Natural killer cell (primary cell): ENCODE data around the gene SKIL. TPM values are rescaled to one million over a fixed set of nuclear protein-coding genes. Genes with fewer than 3 reads are reported as not detected.
"Not testable (repeated sequence)": the region's sequence is repeated elsewhere in the genome, so short reads cannot be mapped to it uniquely, and the experiment has no call there.

Source experiments
- ATAC-seq, 3 donors: fragments of 150-1000 bp in 2 of 3; fragments of 200-7000 bp in 1 of 3; cut with Tn5 transposase; 1 replicate in 1 of 3; 2 replicates in 2 of 3; pipeline ENCODE4 v1.10.0; 2021; ENCODE audit warnings: mild to moderate bottlenecking in 2 of 3, moderate library complexity in 2 of 3
- DNase-seq, 2 donors: peaks; one replicate each; pipeline versions ENCODE4 v3.0.0 to v3.0.0-alpha.2; 2013 to 2021; ENCODE audit warnings: mixed read lengths in 1 of 2
- H3K27ac ChIP-seq: one replicate; pipeline ENCODE4 v1.5.1; 2013; ENCODE audit warnings: mild to moderate bottlenecking, low read length
- H3K27me3 ChIP-seq: one replicate; pipeline ENCODE4 v1.6.1; 2013; ENCODE audit warnings: low read length; ENCODE audit not compliant: control insufficient read depth, insufficient read depth
- H3K36me3 ChIP-seq: one replicate; pipeline ENCODE4 v1.6.1; 2013; ENCODE audit warnings: low read length; ENCODE audit not compliant: control insufficient read depth, insufficient read depth
- H3K4me1 ChIP-seq: one replicate; pipeline ENCODE4 v1.6.1; 2013; ENCODE audit warnings: low read length; ENCODE audit not compliant: control insufficient read depth, insufficient read depth
- H3K4me3 ChIP-seq: one replicate; pipeline ENCODE4 v1.5.1; 2013; ENCODE audit warnings: low read length
- H3K9me3 ChIP-seq: one replicate; pipeline ENCODE4 v1.6.1; 2013; ENCODE audit warnings: low read length; ENCODE audit not compliant: control insufficient read depth, insufficient read depth
- H3K27ac Mint-ChIP-seq, 2 donors: one replicate each; pipeline ENCODE4 v1.8.0; 2022; ENCODE audit warnings: mild to moderate bottlenecking in 2 of 2, mixed read lengths in 2 of 2, moderate library complexity in 1 of 2
- H3K27me3 Mint-ChIP-seq, 2 donors: one replicate each; pipeline ENCODE4 v1.8.0; 2022; ENCODE audit warnings: low read depth in 2 of 2, mixed read lengths in 2 of 2
- H3K36me3 Mint-ChIP-seq: one replicate; pipeline ENCODE4 v1.8.0; 2022; ENCODE audit warnings: mixed read lengths
- H3K4me1 Mint-ChIP-seq, 2 donors: one replicate each; pipeline ENCODE4 v1.8.0; 2022; ENCODE audit warnings: mixed read lengths in 2 of 2
- H3K4me3 Mint-ChIP-seq: one replicate; pipeline ENCODE4 v1.8.0; 2022; ENCODE audit warnings: mild to moderate bottlenecking, moderate library complexity, mixed read lengths
- H3K9me3 Mint-ChIP-seq, 2 donors: one replicate each; pipeline ENCODE4 v1.8.0; 2022; ENCODE audit warnings: mixed read lengths in 2 of 2
- CTCF ChIP-seq: fragments of 200-600 bp; IDR thresholded peaks from one replicate; pipeline ENCODE4 v1.8.0; 2022; ENCODE audit warnings: antibody characterized with exemption
- WGBS: methylation state at CpG from one replicate; pipeline ENCODE4 v1.1.7; 2013; ENCODE audit warnings: missing lambda C conversion rate; ENCODE audit not compliant: insufficient coverage; 5-methylcytosine and 5-hydroxymethylcytosine counted together
- intact Hi-C: fragments of 100-400 bp; cut with micrococcal nuclease; formaldehyde crosslinking; loops from one replicate; pipeline ENCODE4 v1.14.2; 2022
- total RNA-seq, 4 donors: library from RNA; stranded (reverse); fragments of 120-200 nt in 1 of 4; gene quantifications; one replicate each; pipeline versions ENCODE4 v1.2.3 to v1.2.4, GENCODE V29; 2013 to 2022

SKIL gene
- total RNA-seq, 3 donors from 2014 or later (not counting 1 experiment from before 2014, with no cell fraction given), result 85.5 to 156 (median 96.3) TPM

GRCh38 chr3:170343859-170344258 is 13.7 kb upstream of the SKIL start:
- intact Hi-C loops, H3K27me3 Mint-ChIP-seq, DNase-seq, H3K9me3 ChIP-seq, H3K4me1 ChIP-seq, H3K4me3 Mint-ChIP-seq, H3K27me3 ChIP-seq, H3K4me3 ChIP-seq, ATAC-seq, H3K36me3 Mint-ChIP-seq, H3K9me3 Mint-ChIP-seq, H3K4me1 Mint-ChIP-seq, H3K27ac Mint-ChIP-seq, H3K36me3 ChIP-seq, H3K27ac ChIP-seq: not testable (repeated sequence)
- WGBS, result 87% methylated on average over 6 of the region's 6 CpGs

GRCh38 chr3:170344971-170345370 is 12.5 kb upstream of the SKIL start:
- no peak overlapping the region for H3K27ac Mint-ChIP-seq
- H3K9me3 ChIP-seq, result no peaks in the 10 kb centered on the region
- H3K27me3 ChIP-seq, result no peaks in the 10 kb centered on the region
- no peaks in the 10 kb centered on the region for H3K36me3 ChIP-seq
- TF ChIP-seq CTCF, result no peak
- no peak overlapping the region for H3K4me3 Mint-ChIP-seq
- H3K4me3 ChIP-seq, result no peak overlapping the region
- H3K27ac ChIP-seq, result no peak overlapping the region
- no peaks in the 10 kb centered on the region for H3K9me3 Mint-ChIP-seq
- no peaks in the 10 kb centered on the region for H3K4me1 Mint-ChIP-seq
- H3K4me1 ChIP-seq, result no peaks in the 10 kb centered on the region
- H3K27me3 Mint-ChIP-seq, result no peaks in the 10 kb centered on the region
- H3K36me3 Mint-ChIP-seq, result no peaks in the 10 kb centered on the region
- intact Hi-C loops, result no loop called here
- no peak for ATAC-seq
- DNase-seq, result no peak
- 80% methylated on average over 4 of the region's 4 CpGs for WGBS

- no peak for TF ChIP-seq CTCF
- Mint-ChIP-seq H3K27me3 (no peaks in the 10 kb centered on the region), H3K36me3 (no peaks in the 10 kb centered on the region), H3K4me1 (peaks cover 0 to 5% of the 10 kb centered on the region in 2 donors), H3K4me3 (no peak overlapping the region), H3K9me3 (no peaks in the 10 kb centered on the region), H3K27ac (no peak overlapping the region)
- intact Hi-C loops, result no loop called here
- 96% methylated on average over 9 of the region's 12 CpGs for WGBS
- H3K27me3 ChIP-seq, result no peaks in the 10 kb centered on the region
- no peak overlapping the region for H3K4me3 ChIP-seq
- ATAC-seq (no peak), DNase-seq (no peak)
- H3K4me1 ChIP-seq, result peaks cover 5% of the 10 kb centered on the region
- H3K9me3 ChIP-seq, result no peaks in the 10 kb centered on the region
- no peaks in the 10 kb centered on the region for H3K36me3 ChIP-seq
- H3K27ac ChIP-seq, result no peak overlapping the region
These were observed 10.8 kb upstream of the SKIL start for GRCh38 chr3:170346481-170347392.

- no peak for ATAC-seq
- Mint-ChIP-seq H3K27me3 (no peaks in the 10 kb centered on the region), H3K4me3 (no peak overlapping the region), H3K36me3 (no peaks in the 10 kb centered on the region), H3K9me3 (no peaks in the 10 kb centered on the region), H3K4me1 (peaks cover 6 to 15% of the 10 kb centered on the region in 2 donors), H3K27ac (no peak overlapping the region)
- Histone ChIP-seq H3K36me3 (no peaks in the 10 kb centered on the region), H3K27me3 (no peaks in the 10 kb centered on the region), H3K27ac (no peak overlapping the region), H3K9me3 (no peaks in the 10 kb centered on the region), H3K4me1 (peaks cover 7% of the 10 kb centered on the region), H3K4me3 (no peak overlapping the region)
- no peak for DNase-seq
- no peak for TF ChIP-seq CTCF
- 45% methylated on average over 8 of the region's 8 CpGs for WGBS
- intact Hi-C loops, result no loop called here
These were observed 6.8 kb upstream of the SKIL start for GRCh38 chr3:170350515-170351413.
